GM12872 (cell line): ENCODE measurements around the gene LTBP2.

Experiments
- TF ChIP-seq, protein P1 (sequence below): IDR thresholded peaks from 3 replicates; pipeline ENCODE4 v1.5.1; 2011; ENCODE audit warnings: low read depth, mild to moderate bottlenecking, low read length, moderate library complexity; ENCODE audit not compliant: insufficient read depth

LTBP2 gene

GRCh38 chr14:74475678-74476077, 136.4 kb downstream of the LTBP2 start:
- TF ChIP-seq, protein P1, sequence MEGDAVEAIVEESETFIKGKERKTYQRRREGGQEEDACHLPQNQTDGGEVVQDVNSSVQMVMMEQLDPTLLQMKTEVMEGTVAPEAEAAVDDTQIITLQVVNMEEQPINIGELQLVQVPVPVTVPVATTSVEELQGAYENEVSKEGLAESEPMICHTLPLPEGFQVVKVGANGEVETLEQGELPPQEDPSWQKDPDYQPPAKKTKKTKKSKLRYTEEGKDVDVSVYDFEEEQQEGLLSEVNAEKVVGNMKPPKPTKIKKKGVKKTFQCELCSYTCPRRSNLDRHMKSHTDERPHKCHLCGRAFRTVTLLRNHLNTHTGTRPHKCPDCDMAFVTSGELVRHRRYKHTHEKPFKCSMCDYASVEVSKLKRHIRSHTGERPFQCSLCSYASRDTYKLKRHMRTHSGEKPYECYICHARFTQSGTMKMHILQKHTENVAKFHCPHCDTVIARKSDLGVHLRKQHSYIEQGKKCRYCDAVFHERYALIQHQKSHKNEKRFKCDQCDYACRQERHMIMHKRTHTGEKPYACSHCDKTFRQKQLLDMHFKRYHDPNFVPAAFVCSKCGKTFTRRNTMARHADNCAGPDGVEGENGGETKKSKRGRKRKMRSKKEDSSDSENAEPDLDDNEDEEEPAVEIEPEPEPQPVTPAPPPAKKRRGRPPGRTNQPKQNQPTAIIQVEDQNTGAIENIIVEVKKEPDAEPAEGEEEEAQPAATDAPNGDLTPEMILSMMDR = no peak

- TF ChIP-seq, protein P1 = no peak
These were observed 137.7 kb downstream of the LTBP2 start for GRCh38 chr14:74474376-74474775.

GRCh38 chr14:74472601-74473000, 139.4 kb downstream of the LTBP2 start:
- TF ChIP-seq, protein P1 = no peak

DNA sequence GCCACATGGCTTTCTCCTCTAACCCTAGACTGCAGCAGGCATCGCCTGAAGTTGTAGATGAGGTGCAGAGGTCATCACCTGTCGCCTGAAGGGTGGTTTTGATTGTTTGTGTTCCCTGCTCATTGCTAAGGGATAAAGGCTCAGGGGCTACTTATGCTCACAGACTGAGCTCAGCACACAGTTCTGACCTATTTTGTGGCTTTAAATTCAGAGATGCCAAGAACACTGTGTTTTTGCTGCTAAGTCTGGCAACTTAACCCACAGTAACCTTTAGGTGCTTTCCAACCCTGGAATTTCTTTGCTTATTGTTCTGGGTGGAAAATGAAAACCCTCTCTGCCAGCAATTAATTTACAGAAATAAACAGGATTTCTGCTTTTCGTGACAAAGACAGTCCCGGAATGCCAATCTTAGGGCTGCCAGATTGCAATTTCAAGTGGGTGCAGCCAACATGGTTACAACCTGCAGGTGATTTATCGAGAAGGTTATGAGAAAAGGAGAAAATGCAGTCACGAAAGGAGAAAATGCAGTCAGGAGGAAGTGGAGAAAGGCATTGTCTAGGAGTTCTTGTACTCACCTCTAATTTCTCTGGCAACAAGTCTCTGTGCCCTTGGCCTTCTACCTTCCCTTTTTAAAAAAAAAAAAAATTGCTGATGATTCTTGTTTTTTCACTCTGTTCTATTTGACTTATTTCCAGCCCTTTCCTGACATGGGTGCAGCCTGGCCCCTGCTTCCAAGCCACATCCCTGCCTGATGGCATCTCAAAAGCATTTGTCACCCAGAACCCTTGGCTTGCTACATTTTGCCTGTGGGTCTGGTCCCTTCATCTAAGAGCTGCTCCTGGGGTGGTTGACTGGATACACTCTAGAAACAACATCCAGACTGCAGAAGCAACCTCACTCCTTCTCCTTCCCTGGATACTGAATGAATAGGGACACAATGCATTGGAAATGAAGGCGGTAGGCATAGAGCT, 142.2 kb downstream of the LTBP2 start:
- TF ChIP-seq, protein P1 = no peak

DNA sequence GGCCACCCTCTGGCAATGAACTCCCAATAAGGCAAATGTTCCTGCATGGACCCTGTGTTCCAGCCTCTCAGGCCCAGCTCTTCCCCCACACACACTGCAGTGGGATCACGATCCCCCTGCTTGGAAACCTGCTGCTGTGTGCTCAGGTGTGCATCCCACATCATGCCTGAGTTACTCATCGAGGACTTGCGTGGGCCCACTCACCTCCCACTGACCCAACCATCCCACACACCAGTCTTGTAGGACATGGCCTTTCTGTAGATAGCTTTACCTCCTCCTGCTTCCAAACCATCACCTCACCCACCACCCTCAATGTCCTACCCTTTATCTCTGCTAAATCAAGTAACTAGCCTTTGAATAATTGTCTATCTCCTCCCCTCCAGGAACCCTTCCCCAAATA, 143.5 kb downstream of the LTBP2 start:
- TF ChIP-seq, protein P1 = no peak

DNA sequence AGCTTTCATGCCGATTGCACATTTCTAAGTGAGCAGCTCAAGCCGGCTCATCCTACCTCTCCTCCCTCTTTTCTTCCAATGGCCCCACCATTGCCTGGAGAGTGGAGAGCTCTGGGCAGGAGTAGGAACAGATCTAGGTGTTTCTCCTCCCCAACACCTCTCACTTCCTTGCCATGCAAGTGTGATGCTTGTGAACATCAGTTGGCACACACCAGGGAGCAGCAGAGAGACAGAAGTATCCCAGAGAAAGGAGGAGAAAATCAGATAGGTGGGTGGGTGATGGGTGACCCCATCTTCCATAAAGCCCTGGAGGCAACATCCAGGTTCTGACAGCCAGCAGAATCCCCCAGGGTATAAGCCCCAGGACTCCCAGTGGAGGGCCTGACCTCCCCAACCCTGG, 146.7 kb downstream of the LTBP2 start:
- TF ChIP-seq, protein P1 = no peak

GRCh38 chr14:74464785-74465184, 147.3 kb downstream of the LTBP2 start:
- TF ChIP-seq, protein P1 = no peak
